Measurements from ENCODE around the gene FGD5.

DNA sequence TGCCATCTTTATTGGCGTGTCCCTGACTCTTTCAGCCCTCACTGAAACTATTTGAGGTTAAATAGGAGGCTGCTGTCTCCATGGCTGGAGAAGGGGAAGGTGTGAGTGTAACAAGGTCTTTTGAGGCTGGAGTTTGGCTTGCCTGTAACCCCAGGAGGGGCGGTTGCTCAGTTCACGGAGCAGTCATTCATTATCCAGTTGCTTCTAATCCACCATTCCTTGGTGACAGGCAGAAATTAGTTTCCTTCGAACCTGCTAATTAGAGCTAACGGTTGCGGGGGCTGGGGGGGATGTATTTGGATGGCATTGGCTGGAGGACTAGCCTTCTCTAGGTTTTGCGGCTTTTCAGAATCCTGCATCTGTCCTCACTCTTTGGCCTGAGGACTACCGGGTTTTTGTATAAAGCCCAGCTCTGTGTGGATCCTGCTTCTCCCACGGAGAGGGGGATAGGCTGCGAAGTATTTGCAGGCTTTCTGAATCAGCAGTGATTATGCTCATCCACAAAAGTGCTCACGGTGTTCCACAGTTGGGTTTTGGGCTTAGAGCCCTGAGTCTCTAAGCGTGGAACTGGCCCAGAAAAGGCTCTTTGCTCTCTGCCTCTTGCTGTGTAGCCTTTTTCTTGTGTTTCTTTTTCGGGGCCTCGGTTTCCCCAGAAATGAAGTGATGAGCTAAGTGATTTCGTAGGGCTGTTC lies 18.6 kb downstream of the FGD5 start:
- TF ChIP-seq, protein P1, sequence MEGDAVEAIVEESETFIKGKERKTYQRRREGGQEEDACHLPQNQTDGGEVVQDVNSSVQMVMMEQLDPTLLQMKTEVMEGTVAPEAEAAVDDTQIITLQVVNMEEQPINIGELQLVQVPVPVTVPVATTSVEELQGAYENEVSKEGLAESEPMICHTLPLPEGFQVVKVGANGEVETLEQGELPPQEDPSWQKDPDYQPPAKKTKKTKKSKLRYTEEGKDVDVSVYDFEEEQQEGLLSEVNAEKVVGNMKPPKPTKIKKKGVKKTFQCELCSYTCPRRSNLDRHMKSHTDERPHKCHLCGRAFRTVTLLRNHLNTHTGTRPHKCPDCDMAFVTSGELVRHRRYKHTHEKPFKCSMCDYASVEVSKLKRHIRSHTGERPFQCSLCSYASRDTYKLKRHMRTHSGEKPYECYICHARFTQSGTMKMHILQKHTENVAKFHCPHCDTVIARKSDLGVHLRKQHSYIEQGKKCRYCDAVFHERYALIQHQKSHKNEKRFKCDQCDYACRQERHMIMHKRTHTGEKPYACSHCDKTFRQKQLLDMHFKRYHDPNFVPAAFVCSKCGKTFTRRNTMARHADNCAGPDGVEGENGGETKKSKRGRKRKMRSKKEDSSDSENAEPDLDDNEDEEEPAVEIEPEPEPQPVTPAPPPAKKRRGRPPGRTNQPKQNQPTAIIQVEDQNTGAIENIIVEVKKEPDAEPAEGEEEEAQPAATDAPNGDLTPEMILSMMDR (IDR thresholded peaks at IDR 0.05; ENCODE audit: low read depth, low read length): no peak
- no peak for TF ChIP-seq POLR2A (IDR thresholded peaks at IDR 0.05; ENCODE audit: extremely low read depth, insufficient read length)
